Right lobe of liver (tissue), 6 donors: ENCODE results near the gene DRP2. TPM values are rescaled to one million over a fixed set of nuclear protein-coding genes. Genes with fewer than 3 reads are reported as not detected.

Experiments
- ATAC-seq, 4 donors: fragments of 200-7000 bp; cut with Tn5 transposase; one replicate each; pipeline ENCODE4 v1.9.1; 2020; ENCODE audit warnings: mild to moderate bottlenecking in 4 of 4, moderate library complexity in 4 of 4
- DNase-seq, 3 donors: peaks; one replicate each; pipeline ENCODE4 v3.0.0-alpha.2; 2020
- H3K27ac ChIP-seq, 3 donors: fragments of 200-600 bp; one replicate each; pipeline ENCODE4 v1.8.0; 2022
- H3K27me3 ChIP-seq, 2 donors: fragments of 200-600 bp; one replicate each; pipeline ENCODE4 v1.8.0; 2022
- H3K36me3 ChIP-seq, 4 donors: fragments of 200-600 bp; sonication (generic) in 1 of 4; one replicate each; pipeline versions ENCODE4 v1.5.1 to v1.8.0; 2017 to 2022; ENCODE audit warnings: control low read depth in 1 of 4
- H3K4me1 ChIP-seq, 4 donors: fragments of 200-600 bp; sonication (generic) in 1 of 4; one replicate each; pipeline versions ENCODE4 v1.5.1 to v1.8.0; 2017 to 2022; ENCODE audit warnings: control low read depth in 1 of 4
- H3K4me3 ChIP-seq, 3 donors: fragments of 200-600 bp; one replicate each; pipeline ENCODE4 v1.8.0; 2022
- H3K9me3 ChIP-seq, 4 donors: fragments of 200-600 bp; sonication (generic) in 1 of 4; one replicate each; pipeline versions ENCODE4 v1.5.1 to v1.8.0; 2017 to 2022; ENCODE audit warnings: control low read depth in 1 of 4
- POLR2A ChIP-seq: fragments of 450-650 bp; IDR thresholded peaks from one replicate; pipeline ENCODE4 v1.6.1; 2017; ENCODE audit warnings: antibody characterized with exemption, mild to moderate bottlenecking
- WGBS: methylation state at CpG from one replicate; pipeline ENCODE4 v1.1.6; 2018; ENCODE audit warnings: low coverage, low lambda C conversion rate; ENCODE audit not compliant: insufficient coverage; ENCODE audit errors: missing lambda C conversion rate; 5-methylcytosine and 5-hydroxymethylcytosine counted together
- intact Hi-C, 2 donors: fragments of 100-400 bp; cut with DNase I; formaldehyde crosslinking; loops; one replicate each; pipeline versions ENCODE4 v1.11.2 to v1.14.1; 2022
- total RNA-seq, 6 experiments: library from RNA; depleted of rRNA in 2 of 6; stranded (reverse); fragments of >200 nt in 2 of 6; fragmentation: NEBNext Ultra II Directional in 3 of 6; extraction: Animal tissue kit (Norgen Biotek cat#: 25700) in 3 of 6; gene quantifications; one replicate each; pipeline versions ENCODE4 v1.1.0 to v1.2.4, GENCODE V29; 2016 to 2023
- TF ChIP-seq, protein P1 (sequence below), 4 donors: fragments of 200-600 bp in 3 of 4; fragments of 450-650 bp in 1 of 4; IDR thresholded peaks; one replicate each; pipeline versions ENCODE4 v1.5.1 to v1.8.0; 2016 to 2022; ENCODE audit warnings: antibody characterized with exemption in 4 of 4, mild to moderate bottlenecking in 2 of 4
- donor health status: DM: no; HTN: yes; CAD: no.
- donor health status: DM: no; HTN: no; CAD: no.
- donor health status: DM: no; HTN: no; CAD: no.
- donor health status: DM: no; HTN: yes; CAD: no.
- donor health status: DM: no; HTN: yes; CAD: no.

The DRP2 gene
- total RNA-seq, 6 experiments from 2014 or later: not detected

DNA sequence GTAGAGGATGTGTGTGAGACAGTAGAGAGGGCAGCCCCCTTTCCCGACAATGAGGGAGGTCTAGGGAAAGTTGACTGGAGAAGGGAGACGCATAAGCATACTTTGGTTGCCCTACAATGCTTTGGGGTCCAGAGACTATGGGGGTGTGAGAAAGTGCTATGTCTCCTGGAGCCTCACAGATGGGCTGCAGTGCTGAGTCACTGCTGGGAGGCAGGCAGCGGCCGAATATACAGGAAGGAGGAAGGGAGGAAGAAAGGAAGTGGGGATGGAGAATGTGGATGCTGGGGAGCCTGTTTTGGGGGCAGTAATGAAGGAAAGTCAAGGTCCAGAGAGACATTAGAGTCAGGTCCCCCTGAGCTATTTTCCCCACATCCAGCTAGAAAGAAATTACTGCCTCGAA is 12.7 kb downstream of the DRP2 start:
- no peaks in the 10 kb centered on the region for H3K9me3 ChIP-seq
- no peak overlapping the region for H3K4me3 ChIP-seq
- DNase-seq (no peak), ATAC-seq (no peak)
- H3K36me3 ChIP-seq: no peaks in the 10 kb centered on the region
- no peaks in the 10 kb centered on the region for H3K4me1 ChIP-seq
- 56% methylated on average over 5 of the region's 5 CpGs for whole genome bisulfite sequencing
- H3K27me3 ChIP-seq: no peaks in the 10 kb centered on the region
- no peak for TF ChIP-seq POLR2A
- TF ChIP-seq, protein P1, sequence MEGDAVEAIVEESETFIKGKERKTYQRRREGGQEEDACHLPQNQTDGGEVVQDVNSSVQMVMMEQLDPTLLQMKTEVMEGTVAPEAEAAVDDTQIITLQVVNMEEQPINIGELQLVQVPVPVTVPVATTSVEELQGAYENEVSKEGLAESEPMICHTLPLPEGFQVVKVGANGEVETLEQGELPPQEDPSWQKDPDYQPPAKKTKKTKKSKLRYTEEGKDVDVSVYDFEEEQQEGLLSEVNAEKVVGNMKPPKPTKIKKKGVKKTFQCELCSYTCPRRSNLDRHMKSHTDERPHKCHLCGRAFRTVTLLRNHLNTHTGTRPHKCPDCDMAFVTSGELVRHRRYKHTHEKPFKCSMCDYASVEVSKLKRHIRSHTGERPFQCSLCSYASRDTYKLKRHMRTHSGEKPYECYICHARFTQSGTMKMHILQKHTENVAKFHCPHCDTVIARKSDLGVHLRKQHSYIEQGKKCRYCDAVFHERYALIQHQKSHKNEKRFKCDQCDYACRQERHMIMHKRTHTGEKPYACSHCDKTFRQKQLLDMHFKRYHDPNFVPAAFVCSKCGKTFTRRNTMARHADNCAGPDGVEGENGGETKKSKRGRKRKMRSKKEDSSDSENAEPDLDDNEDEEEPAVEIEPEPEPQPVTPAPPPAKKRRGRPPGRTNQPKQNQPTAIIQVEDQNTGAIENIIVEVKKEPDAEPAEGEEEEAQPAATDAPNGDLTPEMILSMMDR (IDR thresholded peaks at IDR 0.05): no peak
- H3K27ac ChIP-seq: no peak overlapping the region
- intact Hi-C loops: no loop called here

DNA sequence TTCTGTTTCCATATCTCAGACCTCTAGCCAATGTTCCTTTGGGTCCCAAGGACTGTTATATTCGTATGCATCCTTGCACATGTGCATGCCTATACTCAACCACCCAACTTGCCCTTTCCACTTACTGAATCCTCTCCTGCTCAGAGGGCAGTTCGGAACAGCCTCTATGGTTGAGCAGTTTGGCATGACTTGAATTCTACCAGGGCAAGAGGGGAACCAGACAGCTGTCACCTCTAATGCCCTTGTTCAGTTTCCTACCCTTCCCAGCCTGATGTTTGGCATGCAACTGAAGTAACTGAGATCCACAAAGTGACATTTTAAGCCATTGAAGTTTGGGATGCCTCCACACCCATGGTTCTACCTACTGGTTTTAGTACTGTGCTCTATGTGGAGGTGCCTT is 17.5 kb downstream of the DRP2 start:
- TF ChIP-seq, protein P1 (IDR thresholded peaks at IDR 0.05): no peak
- no peak for TF ChIP-seq POLR2A
- no peak overlapping the region for H3K4me3 ChIP-seq
- H3K4me1 ChIP-seq: no peaks in the 10 kb centered on the region
- no peaks in the 10 kb centered on the region for H3K36me3 ChIP-seq
- ATAC-seq: no peak
- intact Hi-C loops: no loop called here
- 43% methylated on average over 1 of the region's 2 CpGs for WGBS
- DNase-seq: no peak
- H3K27ac ChIP-seq: no peak overlapping the region
- H3K27me3 ChIP-seq: no peaks in the 10 kb centered on the region
- no peaks in the 10 kb centered on the region for H3K9me3 ChIP-seq

DNA sequence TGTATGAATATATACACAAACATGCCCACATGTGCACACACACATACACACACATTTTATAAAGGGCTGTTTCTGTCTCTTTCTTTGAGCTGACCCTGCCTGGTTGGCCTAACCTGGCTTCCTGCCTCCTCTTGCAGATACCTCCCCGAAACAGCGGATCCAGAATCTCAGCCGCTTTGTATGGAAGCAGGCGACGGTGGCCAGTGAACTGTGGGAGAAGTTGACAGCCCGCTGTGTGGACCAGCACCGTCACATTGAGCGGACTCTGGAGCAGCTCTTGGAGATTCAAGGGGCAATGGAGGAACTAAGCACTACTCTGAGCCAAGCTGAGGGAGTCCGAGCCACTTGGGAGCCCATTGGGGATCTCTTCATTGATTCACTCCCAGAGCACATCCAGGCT is 21.9 kb downstream of the DRP2 start:
- Histone ChIP-seq H3K27ac (no peak overlapping the region), H3K4me3 (no peak overlapping the region), H3K4me1 (no peaks in the 10 kb centered on the region), H3K9me3 (no peaks in the 10 kb centered on the region), H3K36me3 (no peaks in the 10 kb centered on the region), H3K27me3 (no peaks in the 10 kb centered on the region)
- TF ChIP-seq, protein P1 (IDR thresholded peaks at IDR 0.05): no peak
- no peak for TF ChIP-seq POLR2A
- intact Hi-C loops: no loop called here
- DNase-seq: no peak
- ATAC-seq: no peak
- 71% methylated on average over 6 of the region's 9 CpGs for WGBS

DNA sequence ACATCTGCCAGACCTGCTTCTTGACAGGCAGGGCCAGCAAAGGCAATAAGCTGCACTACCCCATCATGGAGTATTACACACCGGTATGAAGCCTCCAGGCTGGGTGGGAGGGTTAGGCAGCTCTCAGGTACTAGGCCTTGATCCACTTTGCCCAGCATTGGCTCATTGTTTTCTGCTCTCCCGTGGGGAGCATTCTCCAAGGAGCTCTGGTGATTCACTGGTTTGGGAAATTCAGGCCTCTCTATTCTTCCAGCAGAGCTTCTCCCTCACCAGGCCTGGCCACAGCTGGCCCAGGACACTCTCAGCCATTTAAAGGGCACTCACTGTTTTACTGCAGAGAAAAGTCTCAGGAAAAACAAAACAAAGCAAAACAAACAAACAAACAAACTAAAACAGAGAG is 33.0 kb downstream of the DRP2 start:
- no peak for DNase-seq
- Histone ChIP-seq H3K36me3 (no peaks in the 10 kb centered on the region), H3K4me3 (no peak overlapping the region), H3K27me3 (no peaks in the 10 kb centered on the region), H3K9me3 (no peaks in the 10 kb centered on the region), H3K27ac (no peak overlapping the region), H3K4me1 (no peaks in the 10 kb centered on the region)
- TF ChIP-seq POLR2A: no peak
- TF ChIP-seq, protein P1 (IDR thresholded peaks at IDR 0.05): no peak
- intact Hi-C loops: no loop called here
- no peak for ATAC-seq
- 59% methylated on average over 2 of the region's 2 CpGs for WGBS
